CD4-positive, alpha-beta T cell (primary cell): Measurements from ENCODE around the gene C12orf60. TPM values are rescaled to one million over a fixed set of nuclear protein-coding genes. Genes with fewer than 3 reads are reported as not detected.

Experiments
- ATAC-seq: fragments of 200-7000 bp; cut with Tn5 transposase; one replicate; pipeline ENCODE4 v1.10.0; 2022; ENCODE audit warnings: mild to moderate bottlenecking; ENCODE audit not compliant: poor library complexity
- CTCF ChIA-PET: fragments of 350-600 bp; sonication (Branson Sonifier 250); formaldehyde crosslinking; loops from one replicate; lab custom pipeline; 2021; ENCODE audit warnings: antibody characterized with exemption, inconsistent platforms; lab: Charles Lee
- POLR2A ChIA-PET: fragments of 350-600 bp; sonication (Branson Sonifier 250); formaldehyde crosslinking; loops from one replicate; lab custom pipeline; 2021; ENCODE audit warnings: antibody characterized with exemption, inconsistent platforms; lab: Charles Lee
- DNase-seq, 14 experiments: peaks; one replicate each; pipeline ENCODE4 v3.0.0-alpha.2; 2013 to 2020; ENCODE audit warnings: mixed read lengths in 2 of 14
- H3K27ac ChIP-seq, 2 donors: one replicate each; pipeline versions ENCODE4 v1.5.1 to v1.7.0; 2013; ENCODE audit warnings: low read length in 2 of 2, low read depth in 1 of 2, mild to moderate bottlenecking in 1 of 2
- H3K27me3 ChIP-seq, 2 experiments: 1 replicate in 1 of 2; 2 replicates in 1 of 2; pipeline versions ENCODE4 v1.6.1 to v1.7.0; 2013; ENCODE audit warnings: low read length in 2 of 2, control low read depth in 1 of 2, mild to moderate bottlenecking in 1 of 2, moderate library complexity in 1 of 2; ENCODE audit not compliant: insufficient read depth in 2 of 2, control insufficient read depth in 1 of 2
- H3K36me3 ChIP-seq: one replicate; pipeline ENCODE4 v1.6.1; 2013; ENCODE audit warnings: low read length, control low read depth; ENCODE audit not compliant: insufficient read depth
- H3K4me1 ChIP-seq: one replicate; pipeline ENCODE4 v1.6.1; 2013; ENCODE audit warnings: low read length, control low read depth; ENCODE audit not compliant: insufficient read depth
- H3K4me3 ChIP-seq: one replicate; pipeline ENCODE4 v1.5.1; 2013; ENCODE audit warnings: mild to moderate bottlenecking, low read length, moderate library complexity
- H3K9me3 ChIP-seq, 2 experiments: 1 replicate in 1 of 2; 2 replicates in 1 of 2; pipeline versions ENCODE4 v1.6.1 to v1.7.0; 2013; ENCODE audit warnings: low read length in 2 of 2, mild to moderate bottlenecking in 2 of 2, control low read depth in 1 of 2, moderate library complexity in 1 of 2; ENCODE audit not compliant: control insufficient read depth in 1 of 2, insufficient read depth in 1 of 2
- H3K27ac Mint-ChIP-seq: one replicate; pipeline ENCODE4 v1.8.0; 2020; ENCODE audit warnings: mixed read lengths
- H3K27me3 Mint-ChIP-seq: one replicate; pipeline ENCODE4 v1.8.0; 2021; ENCODE audit warnings: mixed read lengths
- H3K36me3 Mint-ChIP-seq: one replicate; pipeline ENCODE4 v1.8.0; 2021; ENCODE audit warnings: low read depth, mixed read lengths
- H3K4me1 Mint-ChIP-seq: one replicate; pipeline ENCODE4 v1.8.0; 2021; ENCODE audit warnings: low read depth, mixed read lengths
- H3K4me3 Mint-ChIP-seq: one replicate; pipeline ENCODE4 v1.8.0; 2020; ENCODE audit warnings: mild to moderate bottlenecking, mixed read lengths
- H3K9me3 Mint-ChIP-seq: one replicate; pipeline ENCODE4 v1.8.0; 2020; ENCODE audit warnings: mixed read lengths
- CTCF ChIP-seq: fragments of 200-600 bp; IDR thresholded peaks from one replicate; pipeline ENCODE4 v1.8.0; 2022; ENCODE audit warnings: antibody characterized with exemption, mild to moderate bottlenecking
- intact Hi-C, 2 experiments: fragments of 100-400 bp; cut with DNase I in 1 of 2; cut with micrococcal nuclease in 1 of 2; formaldehyde crosslinking; loops; one replicate each; pipeline versions ENCODE4 v1.15.1 to v1.9.0; 2023 to 2025; cut with DNase I, micrococcal nuclease
- total RNA-seq, 174 experiments: library from RNA in 2 of 174; stranded (reverse) in 2 of 174; gene quantifications; one replicate each; pipeline ENCODE4 v1.2.3 and lab custom pipeline; 2021 to 2026

C12orf60 gene
- total RNA-seq, 2 experiments from 2014 or later, result 0.11 to 0.22 TPM

- intact Hi-C loops, result no loop called here
- no peaks in the 10 kb centered on the region for H3K27me3 ChIP-seq
- ChIA-PET CTCF (interaction anchor here (1.7 kb wide), 1 partner anchor 11 kb away, joined by 5 read pairs; no protein-coding TSS in a partner anchor), POLR2A (interaction anchor here (8.0 kb wide), 1 partner anchor 9 kb away, joined by 114 read pairs; a partner anchor contains a TSS)
- no peak for TF ChIP-seq CTCF
- no peak overlapping the region for H3K4me3 Mint-ChIP-seq
- no peak for ATAC-seq
- H3K27ac ChIP-seq, result no peak overlapping the region
- no peak overlapping the region for H3K4me3 ChIP-seq
- peaks cover 19% of the 10 kb centered on the region for H3K4me1 Mint-ChIP-seq
- H3K36me3 ChIP-seq, result peaks cover 14% of the 10 kb centered on the region
- H3K27me3 Mint-ChIP-seq, result no peaks in the 10 kb centered on the region
- no peak overlapping the region for H3K27ac Mint-ChIP-seq
- H3K9me3 ChIP-seq, result no peaks in the 10 kb centered on the region
- H3K4me1 ChIP-seq, result no peaks in the 10 kb centered on the region
- no peaks in the 10 kb centered on the region for H3K9me3 Mint-ChIP-seq
- H3K36me3 Mint-ChIP-seq, result peaks cover 13% of the 10 kb centered on the region
- no peak for DNase-seq
Observed at GRCh38 chr12:14780859-14781258, 22.6 kb upstream of the C12orf60 start.

GRCh38 chr12:14781563-14781962 is 21.9 kb upstream of the C12orf60 start:
- no peak for ATAC-seq
- H3K4me1 Mint-ChIP-seq, result peaks cover 12% of the 10 kb centered on the region
- POLR2A ChIA-PET, result interaction anchor here (8.0 kb wide), 1 partner anchor 10 kb away, joined by 114 read pairs; a partner anchor contains a TSS

GRCh38 chr12:14782756-14783155 is 20.7 kb upstream of the C12orf60 start:
- Mint-ChIP-seq H3K4me3 (no peak overlapping the region), H3K27ac (no peak overlapping the region), H3K4me1 (peaks cover 7% of the 10 kb centered on the region), H3K27me3 (no peaks in the 10 kb centered on the region), H3K9me3 (no peaks in the 10 kb centered on the region), H3K36me3 (peaks cover 32% of the 10 kb centered on the region)
- Histone ChIP-seq H3K36me3 (peaks cover 32% of the 10 kb centered on the region), H3K9me3 (no peaks in the 10 kb centered on the region), H3K27ac (no peak overlapping the region), H3K4me3 (no peak overlapping the region), H3K27me3 (no peaks in the 10 kb centered on the region), H3K4me1 (no peaks in the 10 kb centered on the region)
- TF ChIP-seq CTCF, result no peak
- POLR2A ChIA-PET, result interaction anchor here (1.0 to 8.0 kb wide), 2 partner anchors 11 to 19 kb away, joined by 5 to 114 read pairs; a partner anchor contains a TSS
- CTCF ChIA-PET, result interaction anchor here (1.7 kb wide), 1 partner anchor 13 kb away, joined by 5 read pairs; no protein-coding TSS in a partner anchor
- DNase-seq, result no peak
- no peak for ATAC-seq
- intact Hi-C loops, result no loop called here

More at GRCh38 chr12:14781563-14781962, 21.9 kb upstream of the C12orf60 start:
- Histone ChIP-seq H3K9me3 (no peaks in the 10 kb centered on the region), H3K27me3 (no peaks in the 10 kb centered on the region), H3K4me3 (no peak overlapping the region), H3K36me3 (peaks cover 21% of the 10 kb centered on the region), H3K27ac (no peak overlapping the region), H3K4me1 (no peaks in the 10 kb centered on the region)
- no peak overlapping the region for H3K27ac Mint-ChIP-seq
- CTCF ChIA-PET, result interaction anchor here (1.7 kb wide), 1 partner anchor 12 kb away, joined by 5 read pairs; no protein-coding TSS in a partner anchor
- H3K36me3 Mint-ChIP-seq, result peaks cover 20% of the 10 kb centered on the region
- no peaks in the 10 kb centered on the region for H3K27me3 Mint-ChIP-seq
- intact Hi-C loops, result no loop called here
- H3K4me3 Mint-ChIP-seq, result no peak overlapping the region
- no peaks in the 10 kb centered on the region for H3K9me3 Mint-ChIP-seq
- no peak for TF ChIP-seq CTCF
- DNase-seq, result no peak
